Activated CD8-positive, alpha-beta T cell treated with anti-CD3 and anti-CD28 coated beads, Interleukin-2, amount 10 ng/mL, durations not matched to agents 7 days and 5 days (primary cell): Measurements from ENCODE around the gene EPS8. TPM values are rescaled to one million over a fixed set of nuclear protein-coding genes. Genes with fewer than 3 reads are reported as not detected.

ENCODE experiments used
- ATAC-seq: fragments of 150-1000 bp; cut with Tn5 transposase; one replicate; pipeline ENCODE4 v1.10.0; 2021; ENCODE audit warnings: moderate library complexity
- CTCF ChIA-PET: fragments of 350-600 bp; sonication (Branson Sonifier 250); formaldehyde crosslinking; loops from one replicate; lab custom pipeline; 2021; ENCODE audit warnings: antibody characterized with exemption; lab: Charles Lee
- POLR2A ChIA-PET: fragments of 350-600 bp; sonication (Branson Sonifier 250); formaldehyde crosslinking; loops from one replicate; lab custom pipeline; 2021; ENCODE audit warnings: antibody characterized with exemption; lab: Charles Lee
- DNase-seq: peaks from one replicate; pipeline ENCODE4 v3.0.0-alpha.2; 2020
- H3K27ac Mint-ChIP-seq: one replicate; pipeline ENCODE4 v1.8.0; 2021; ENCODE audit warnings: mild to moderate bottlenecking, mixed read lengths
- H3K27me3 Mint-ChIP-seq: one replicate; pipeline ENCODE4 v1.8.0; 2021; ENCODE audit warnings: low read depth, mixed read lengths
- H3K36me3 Mint-ChIP-seq: one replicate; pipeline ENCODE4 v1.8.0; 2021; ENCODE audit warnings: low read depth, mixed read lengths
- H3K4me1 Mint-ChIP-seq: one replicate; pipeline ENCODE4 v1.8.0; 2021; ENCODE audit warnings: low read depth, mixed read lengths
- H3K4me3 Mint-ChIP-seq: one replicate; pipeline ENCODE4 v1.8.0; 2021; ENCODE audit warnings: mild to moderate bottlenecking, mixed read lengths
- H3K9me3 Mint-ChIP-seq: one replicate; pipeline ENCODE4 v1.8.0; 2022; ENCODE audit warnings: mixed read lengths; ENCODE audit not compliant: insufficient read depth
- total RNA-seq, 2 experiments: library from RNA; stranded (reverse); gene quantifications; one replicate each; pipeline ENCODE4 v1.2.3, GENCODE V29; 2021

Gene EPS8
- total RNA-seq, 2 experiments from 2014 or later: 1.0 to 2.2 TPM

GRCh38 chr12:15819644-15820437, 30.7 kb upstream of the EPS8 start:
- H3K9me3 Mint-ChIP-seq: no peaks in the 10 kb centered on the region
- peaks cover 2% of the 10 kb centered on the region for H3K27me3 Mint-ChIP-seq
- H3K4me1 Mint-ChIP-seq: no peaks in the 10 kb centered on the region
- H3K27ac Mint-ChIP-seq: no peak overlapping the region
- ATAC-seq: no peak
- ChIA-PET POLR2A (no interaction called here), CTCF (no interaction called here)
- DNase-seq: no peak
- no peaks in the 10 kb centered on the region for H3K36me3 Mint-ChIP-seq
- no peak overlapping the region for H3K4me3 Mint-ChIP-seq

GRCh38 chr12:15818418-15818817, 29.2 kb upstream of the EPS8 start:
- H3K4me3 Mint-ChIP-seq: no peak overlapping the region
- DNase-seq (no peak), ATAC-seq (no peak)
- H3K36me3 Mint-ChIP-seq: no peaks in the 10 kb centered on the region
- POLR2A ChIA-PET: no interaction called here
- CTCF ChIA-PET: no interaction called here
- H3K4me1 Mint-ChIP-seq: no peaks in the 10 kb centered on the region
- no peak overlapping the region for H3K27ac Mint-ChIP-seq
- H3K9me3 Mint-ChIP-seq: no peaks in the 10 kb centered on the region
- peaks cover 2% of the 10 kb centered on the region for H3K27me3 Mint-ChIP-seq

GRCh38 chr12:15815730-15816129, 26.5 kb upstream of the EPS8 start:
- Mint-ChIP-seq H3K4me3 (no peak overlapping the region), H3K27ac (no peak overlapping the region), H3K9me3 (no peaks in the 10 kb centered on the region), H3K36me3 (no peaks in the 10 kb centered on the region), H3K4me1 (no peaks in the 10 kb centered on the region), H3K27me3 (peaks cover 4% of the 10 kb centered on the region)
- POLR2A ChIA-PET: no interaction called here
- CTCF ChIA-PET: no interaction called here
- ATAC-seq (no peak), DNase-seq (no peak)

- no peak for ATAC-seq
- Mint-ChIP-seq H3K4me3 (no peak overlapping the region), H3K27me3 (peaks cover 10% of the 10 kb centered on the region), H3K27ac (no peak overlapping the region), H3K4me1 (no peaks in the 10 kb centered on the region), H3K9me3 (no peaks in the 10 kb centered on the region), H3K36me3 (no peaks in the 10 kb centered on the region)
- ChIA-PET POLR2A (no interaction called here), CTCF (no interaction called here)
- DNase-seq: no peak
Measured at GRCh38 chr12:15811214-15812127, 22.3 kb upstream of the EPS8 start.

GRCh38 chr12:15808652-15809051, 19.5 kb upstream of the EPS8 start:
- no peak overlapping the region for H3K27ac Mint-ChIP-seq
- CTCF ChIA-PET: no interaction called here

GRCh38 chr12:15808250-15808649, 19.1 kb upstream of the EPS8 start:
- CTCF ChIA-PET: no interaction called here

More at GRCh38 chr12:15808652-15809051, 19.5 kb upstream of the EPS8 start:
- H3K9me3 Mint-ChIP-seq: no peaks in the 10 kb centered on the region
- no peaks in the 10 kb centered on the region for H3K4me1 Mint-ChIP-seq
- POLR2A ChIA-PET: no interaction called here
- no peak for DNase-seq
- H3K4me3 Mint-ChIP-seq: no peak overlapping the region
- H3K27me3 Mint-ChIP-seq: peaks cover 15% of the 10 kb centered on the region
- H3K36me3 Mint-ChIP-seq: no peaks in the 10 kb centered on the region
- no peak for ATAC-seq

GRCh38 chr12:15806826-15807225, 17.6 kb upstream of the EPS8 start:
- ATAC-seq (no peak), DNase-seq (no peak)
- ChIA-PET POLR2A (no interaction called here), CTCF (no interaction called here)
- Mint-ChIP-seq H3K9me3 (no peaks in the 10 kb centered on the region), H3K27me3 (peaks cover 13% of the 10 kb centered on the region), H3K36me3 (no peaks in the 10 kb centered on the region), H3K27ac (no peak overlapping the region), H3K4me1 (no peaks in the 10 kb centered on the region), H3K4me3 (no peak overlapping the region)

More at GRCh38 chr12:15808250-15808649, 19.1 kb upstream of the EPS8 start:
- POLR2A ChIA-PET: no interaction called here
- no peaks in the 10 kb centered on the region for H3K4me1 Mint-ChIP-seq
- H3K4me3 Mint-ChIP-seq: no peak overlapping the region
- H3K36me3 Mint-ChIP-seq: no peaks in the 10 kb centered on the region
- no peak overlapping the region for H3K27ac Mint-ChIP-seq
- DNase-seq (no peak), ATAC-seq (no peak)
- no peaks in the 10 kb centered on the region for H3K9me3 Mint-ChIP-seq
- H3K27me3 Mint-ChIP-seq: peaks cover 15% of the 10 kb centered on the region

GRCh38 chr12:15801770-15802744, 12.9 kb upstream of the EPS8 start:
- H3K36me3 Mint-ChIP-seq: no peaks in the 10 kb centered on the region
- H3K27me3 Mint-ChIP-seq: peaks cover 17% of the 10 kb centered on the region
- POLR2A ChIA-PET: no interaction called here
- CTCF ChIA-PET: no interaction called here
- no peak overlapping the region for H3K27ac Mint-ChIP-seq
- no peak for DNase-seq
- H3K9me3 Mint-ChIP-seq: no peaks in the 10 kb centered on the region
- no peak for ATAC-seq
- no peak overlapping the region for H3K4me3 Mint-ChIP-seq
- no peaks in the 10 kb centered on the region for H3K4me1 Mint-ChIP-seq

GRCh38 chr12:15800278-15800677, 11.1 kb upstream of the EPS8 start:
- peaks cover 17% of the 10 kb centered on the region for H3K27me3 Mint-ChIP-seq
- no peak overlapping the region for H3K4me3 Mint-ChIP-seq

GRCh38 chr12:15797818-15798217, 8.6 kb upstream of the EPS8 start:
- no peak for DNase-seq
- ATAC-seq: no peak
- no peak overlapping the region for H3K4me3 Mint-ChIP-seq
- CTCF ChIA-PET: interaction anchor here (0.7 kb wide), 1 partner anchor 402 kb away, joined by 3 read pairs; no protein-coding TSS in a partner anchor
- no peak overlapping the region for H3K27ac Mint-ChIP-seq
- POLR2A ChIA-PET: no interaction called here
- peaks cover 26% of the 10 kb centered on the region for H3K27me3 Mint-ChIP-seq
- H3K36me3 Mint-ChIP-seq: no peaks in the 10 kb centered on the region
- H3K9me3 Mint-ChIP-seq: no peaks in the 10 kb centered on the region
- no peaks in the 10 kb centered on the region for H3K4me1 Mint-ChIP-seq

More at GRCh38 chr12:15800278-15800677, 11.1 kb upstream of the EPS8 start:
- no peak for DNase-seq
- Mint-ChIP-seq H3K4me1 (no peaks in the 10 kb centered on the region), H3K36me3 (no peaks in the 10 kb centered on the region), H3K27ac (no peak overlapping the region), H3K9me3 (no peaks in the 10 kb centered on the region)
- POLR2A ChIA-PET: no interaction called here
- no peak for ATAC-seq
- CTCF ChIA-PET: no interaction called here

- Mint-ChIP-seq H3K9me3 (no peaks in the 10 kb centered on the region), H3K27me3 (peaks cover 35% of the 10 kb centered on the region), H3K36me3 (no peaks in the 10 kb centered on the region), H3K27ac (no peak overlapping the region), H3K4me1 (no peaks in the 10 kb centered on the region), H3K4me3 (no peak overlapping the region)
- ATAC-seq (no peak), DNase-seq (no peak)
- CTCF ChIA-PET: interaction anchor here (1.4 kb wide), 1 partner anchor 212 kb away, joined by 4 read pairs; no protein-coding TSS in a partner anchor
- POLR2A ChIA-PET: no interaction called here
Measured at GRCh38 chr12:15796493-15797141, 7.4 kb upstream of the EPS8 start.
